Limb (tissue), 2 donors: ENCODE data around the gene CLEC20A.

Source experiments
- DNase-seq, 2 donors: peaks; one replicate each; pipeline ENCODE4 v3.0.0-alpha.2; 2016; ENCODE audit errors: extremely low spot score in 2 of 2

CLEC20A gene

GRCh38 chr1:178496410-178497135 lies at the start of gene CLEC20A:
Gene CLEC20A (minus strand): TSS chr1:178496964. CDS start chr1:178496939, 25 bp downstream.
- no peak for DNase-seq

- DNase-seq = no peak
These were observed 47.8 kb upstream of the CLEC20A start for GRCh38 chr1:178544531-178544930.

GRCh38 chr1:178543290-178543607 lies 46.5 kb upstream of the CLEC20A start:
- no peak for DNase-seq

GRCh38 chr1:178542554-178543289 lies 46.0 kb upstream of the CLEC20A start:
- peak; percentile 90 to 99 for DNase-seq

GRCh38 chr1:178541829-178542553 lies 45.2 kb upstream of the CLEC20A start:
- DNase-seq = peak in 1 of 2 donors; percentile 68

- DNase-seq = no peak
These were observed 44.6 kb upstream of the CLEC20A start for GRCh38 chr1:178541379-178541778.

GRCh38 chr1:178540646-178541045 lies 43.9 kb upstream of the CLEC20A start:
- no peak for DNase-seq

- DNase-seq = no peak
These were observed 43.4 kb upstream of the CLEC20A start for GRCh38 chr1:178540204-178540603.

- no peak for DNase-seq
These were observed 42.5 kb upstream of the CLEC20A start for GRCh38 chr1:178539291-178539690.

GRCh38 chr1:178538192-178538916 lies 41.6 kb upstream of the CLEC20A start:
- DNase-seq = no peak

- DNase-seq = no peak
These were observed 40.8 kb upstream of the CLEC20A start for GRCh38 chr1:178537382-178538090.

- DNase-seq = peak in 1 of 2 donors; percentile 50
These were observed 40.1 kb upstream of the CLEC20A start for GRCh38 chr1:178536844-178537371.

- DNase-seq = no peak
These were observed 39.6 kb upstream of the CLEC20A start for GRCh38 chr1:178536329-178536728.

GRCh38 chr1:178534137-178534868 lies 37.5 kb upstream of the CLEC20A start:
- no peak for DNase-seq

GRCh38 chr1:178533121-178533946 lies 36.6 kb upstream of the CLEC20A start:
- no peak for DNase-seq

- DNase-seq = peak; percentile 80 to 89
These were observed 35.6 kb upstream of the CLEC20A start for GRCh38 chr1:178532392-178532791.

- no peak for DNase-seq
These were observed 35.1 kb upstream of the CLEC20A start for GRCh38 chr1:178531887-178532286.

GRCh38 chr1:178530502-178530901 lies 33.7 kb upstream of the CLEC20A start:
- DNase-seq = no peak

GRCh38 chr1:178530037-178530402 lies 33.3 kb upstream of the CLEC20A start:
- no peak for DNase-seq
